ENCODE results near the gene RINL. TPM values are rescaled to one million over a fixed set of nuclear protein-coding genes. Genes with fewer than 3 reads are reported as not detected.

Gene RINL
- total RNA-seq, 1 donor from 2014 or later: 8.3 TPM

DNA sequence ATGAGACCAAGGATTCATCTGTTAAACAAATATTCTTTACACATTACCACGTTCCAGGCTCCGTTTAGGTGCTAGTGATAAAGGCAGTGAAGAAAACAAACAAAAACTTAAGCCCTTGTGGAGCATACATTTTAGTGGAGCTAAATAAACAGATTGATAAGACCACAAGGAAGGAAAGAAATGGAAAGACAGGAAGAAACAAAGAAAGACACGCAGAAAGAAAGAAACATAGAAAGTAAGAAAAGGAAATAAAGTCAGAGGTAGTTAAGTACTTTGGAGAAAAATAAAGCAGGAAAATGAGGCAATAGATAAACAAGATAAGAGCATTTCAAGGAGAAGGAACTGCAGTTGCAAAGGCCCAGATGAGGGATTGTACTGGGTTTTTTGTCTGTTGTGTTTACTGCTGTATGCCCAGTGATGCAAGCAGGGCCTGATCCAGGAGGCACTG is 22.7 kb upstream of the RINL start:
- DNase-seq (no peak), ATAC-seq (no peak)
- intact Hi-C loops (cut with DNase I): no loop called here
- peaks cover 18% of the 10 kb centered on the region for H3K36me3 ChIP-seq
- TF ChIP-seq, protein P1, sequence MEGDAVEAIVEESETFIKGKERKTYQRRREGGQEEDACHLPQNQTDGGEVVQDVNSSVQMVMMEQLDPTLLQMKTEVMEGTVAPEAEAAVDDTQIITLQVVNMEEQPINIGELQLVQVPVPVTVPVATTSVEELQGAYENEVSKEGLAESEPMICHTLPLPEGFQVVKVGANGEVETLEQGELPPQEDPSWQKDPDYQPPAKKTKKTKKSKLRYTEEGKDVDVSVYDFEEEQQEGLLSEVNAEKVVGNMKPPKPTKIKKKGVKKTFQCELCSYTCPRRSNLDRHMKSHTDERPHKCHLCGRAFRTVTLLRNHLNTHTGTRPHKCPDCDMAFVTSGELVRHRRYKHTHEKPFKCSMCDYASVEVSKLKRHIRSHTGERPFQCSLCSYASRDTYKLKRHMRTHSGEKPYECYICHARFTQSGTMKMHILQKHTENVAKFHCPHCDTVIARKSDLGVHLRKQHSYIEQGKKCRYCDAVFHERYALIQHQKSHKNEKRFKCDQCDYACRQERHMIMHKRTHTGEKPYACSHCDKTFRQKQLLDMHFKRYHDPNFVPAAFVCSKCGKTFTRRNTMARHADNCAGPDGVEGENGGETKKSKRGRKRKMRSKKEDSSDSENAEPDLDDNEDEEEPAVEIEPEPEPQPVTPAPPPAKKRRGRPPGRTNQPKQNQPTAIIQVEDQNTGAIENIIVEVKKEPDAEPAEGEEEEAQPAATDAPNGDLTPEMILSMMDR (IDR thresholded peaks at IDR 0.05): no peak
- peak overlapping the region; percentile 91 for H3K27ac ChIP-seq
- H3K27me3 ChIP-seq (ENCODE audit: low read depth): no peaks in the 10 kb centered on the region
- H3K4me3 ChIP-seq: peak overlapping the region; percentile 74
- H3K4me1 ChIP-seq: peaks cover 26% of the 10 kb centered on the region
- no peaks in the 10 kb centered on the region for H3K9me3 ChIP-seq

DNA sequence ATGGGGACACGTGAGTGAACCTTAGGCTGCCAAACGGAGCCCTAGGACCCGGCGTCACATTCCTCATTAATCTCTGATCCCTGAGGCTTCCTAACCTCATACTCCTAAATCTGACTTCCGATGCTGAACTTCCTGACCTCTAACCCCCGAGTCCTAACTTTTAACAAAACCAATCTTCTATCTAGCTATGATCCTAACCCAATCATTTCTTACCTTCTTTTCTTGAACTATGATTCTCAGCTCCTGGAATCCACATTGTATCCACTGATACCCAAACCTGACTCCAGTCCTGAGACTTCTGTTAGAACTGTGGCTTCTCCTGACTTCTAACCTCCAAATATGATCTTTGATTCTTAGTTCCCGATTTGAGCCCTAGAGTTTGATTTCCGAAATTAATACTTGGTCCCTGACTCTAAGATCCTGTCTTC is 22.1 kb upstream of the RINL start:
- H3K27ac ChIP-seq: peak overlapping the region; percentile 91
- intact Hi-C loops (cut with DNase I): no loop called here
- H3K4me3 ChIP-seq: peak overlapping the region; percentile 74
- no peaks in the 10 kb centered on the region for H3K9me3 ChIP-seq
- H3K4me1 ChIP-seq: peaks cover 26% of the 10 kb centered on the region
- DNase-seq (no peak), ATAC-seq (no peak)
- H3K36me3 ChIP-seq: peaks cover 12% of the 10 kb centered on the region
- no peaks in the 10 kb centered on the region for H3K27me3 ChIP-seq (ENCODE audit: low read depth)
- TF ChIP-seq, protein P1 (IDR thresholded peaks at IDR 0.05): no peak

DNA sequence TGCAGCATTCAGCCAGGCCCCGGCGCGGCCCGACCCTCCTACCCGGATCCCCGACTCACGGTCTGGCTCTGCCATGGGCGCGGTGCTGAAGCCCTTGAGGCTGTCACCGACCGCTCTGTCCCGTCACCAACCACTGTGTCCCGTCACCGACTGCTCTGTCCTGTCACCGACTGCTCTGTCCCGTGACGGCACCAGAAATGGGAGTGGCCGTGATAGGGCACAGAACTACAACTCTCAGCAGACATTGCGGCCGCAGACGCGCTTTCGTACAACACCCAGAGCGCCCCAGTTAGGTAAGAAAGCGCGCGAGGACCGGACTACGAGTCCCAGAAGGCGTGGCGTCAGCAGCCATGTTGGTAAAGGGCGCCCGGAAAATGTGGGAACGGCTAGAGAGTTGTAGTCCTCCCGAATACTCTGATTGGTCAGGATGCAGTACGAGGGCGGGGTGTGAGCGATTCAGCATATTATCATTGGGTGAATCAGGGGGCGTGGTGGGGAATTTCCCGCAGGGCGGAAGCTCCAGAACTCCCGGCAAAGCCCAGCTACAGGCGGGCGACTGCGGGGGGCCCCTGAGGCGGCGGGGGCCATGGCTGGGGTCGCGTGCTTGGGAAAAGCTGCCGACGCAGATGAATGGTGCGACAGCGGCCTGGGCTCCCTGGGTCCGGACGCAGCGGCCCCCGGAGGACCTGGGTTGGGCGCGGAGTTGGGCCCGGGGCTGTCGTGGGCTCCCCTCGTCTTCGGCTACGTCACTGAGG is 21.5 kb upstream of the RINL start, which contains the start of the genes NFKBIB and SIRT2:
TSS of gene NFKBIB (plus strand) at position 523 of the 755 bp plus-strand sequence. CDS start at position 587, 64 bp downstream.
TSS of gene SIRT2 (minus strand) at position 172 of the 755 bp plus-strand sequence. CDS start at position 75, 97 bp downstream.
- H3K27me3 ChIP-seq (ENCODE audit: low read depth): no peaks in the 10 kb centered on the region
- no peaks in the 10 kb centered on the region for H3K9me3 ChIP-seq
- TF ChIP-seq, protein P1 (IDR thresholded peaks at IDR 0.05): no peak
- H3K27ac ChIP-seq: peak within 1 kb of the TSS; percentile 91
- ATAC-seq: peak; percentile 97 to 98
- peak within 1 kb of the TSS; percentile 74 for H3K4me3 ChIP-seq
- peaks cover 6% of the 10 kb centered on the region for H3K36me3 ChIP-seq
- H3K4me1 ChIP-seq: peaks cover 26% of the 10 kb centered on the region
- intact Hi-C loops (cut with DNase I): no loop called here
- DNase-seq: peak; percentile 100

DNA sequence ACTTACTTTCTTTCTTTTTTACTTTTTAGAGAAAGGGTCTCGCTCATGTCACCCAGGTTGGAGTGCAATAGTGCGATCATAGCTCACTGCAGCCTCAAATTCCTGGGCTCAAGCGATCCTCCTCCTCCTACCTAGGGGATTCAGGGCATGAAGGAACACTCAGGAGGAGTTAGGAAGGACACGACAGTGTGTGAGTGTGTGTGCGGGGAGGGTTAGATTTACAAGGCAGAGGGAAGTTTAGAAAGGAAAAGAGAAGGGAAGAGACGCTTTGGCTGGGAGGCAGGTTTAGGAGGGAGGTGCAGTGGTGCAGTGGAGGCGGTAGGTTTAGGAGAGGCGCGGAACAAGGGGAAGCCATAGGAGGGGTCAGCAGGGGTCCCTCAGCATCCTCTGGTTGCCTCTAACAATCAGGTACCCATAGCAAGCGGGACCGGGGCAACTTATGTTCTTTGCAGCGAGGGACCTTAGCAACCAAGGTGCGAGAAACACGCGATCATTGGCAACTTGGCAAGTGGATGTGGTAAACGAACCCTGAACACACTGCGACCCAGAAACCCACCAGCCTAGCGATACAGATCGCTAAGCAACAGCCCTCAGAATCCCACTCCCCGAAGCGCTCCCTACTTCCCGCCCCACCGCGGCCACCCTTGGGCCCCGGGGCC is 20.8 kb upstream of the RINL start:
- H3K27me3 ChIP-seq (ENCODE audit: low read depth): no peaks in the 10 kb centered on the region
- ATAC-seq: peak; percentile 0 to 3
- TF ChIP-seq, protein P1 (IDR thresholded peaks at IDR 0.05): no peak
- intact Hi-C loops (cut with DNase I): no loop called here
- H3K9me3 ChIP-seq: no peaks in the 10 kb centered on the region
- DNase-seq: no peak
- peak overlapping the region; percentile 74 for H3K4me3 ChIP-seq
- peak overlapping the region; percentile 89 for H3K27ac ChIP-seq
- H3K4me1 ChIP-seq: peaks cover 29% of the 10 kb centered on the region
- no peaks in the 10 kb centered on the region for H3K36me3 ChIP-seq

DNA sequence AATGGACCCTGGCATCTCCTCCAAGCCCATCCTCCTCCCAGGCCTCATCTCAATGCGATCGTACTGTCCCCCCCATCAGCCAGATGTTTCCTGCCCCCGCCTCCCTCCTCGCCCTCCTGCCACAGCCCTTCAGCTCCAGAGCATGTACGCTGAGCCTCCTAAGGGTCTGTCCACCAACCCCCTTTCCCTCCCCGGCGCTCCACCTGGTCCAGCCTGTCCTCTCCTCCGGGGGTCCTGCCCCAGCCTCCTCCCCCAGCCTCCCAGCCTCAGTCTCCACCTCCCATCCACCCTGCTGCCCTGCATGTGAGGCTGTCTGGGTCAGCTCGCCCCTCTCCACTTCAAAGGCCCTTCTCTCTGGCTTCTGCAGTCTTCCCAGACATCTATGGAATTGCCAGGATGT is 16.9 kb upstream of the RINL start:
- DNase-seq (no peak), ATAC-seq (no peak)
- no peaks in the 10 kb centered on the region for H3K9me3 ChIP-seq
- no peak overlapping the region for H3K27ac ChIP-seq
- peaks cover 32% of the 10 kb centered on the region for H3K36me3 ChIP-seq
- intact Hi-C loops (cut with DNase I): no loop called here
- H3K4me3 ChIP-seq: no peak overlapping the region
- no peaks in the 10 kb centered on the region for H3K27me3 ChIP-seq (ENCODE audit: low read depth)
- TF ChIP-seq, protein P1 (IDR thresholded peaks at IDR 0.05): no peak
- peaks cover 25% of the 10 kb centered on the region for H3K4me1 ChIP-seq

Data from lower lobe of right lung (tissue), 2 donors.